ENCODE results near the gene RIPOR2.

The RIPOR2 gene

GRCh38 chr6:24848461-24848860 lies 87.3 kb downstream of the RIPOR2 start:
- no peak for DNase-seq (ENCODE audit: low read depth in 2 of 2)

GRCh38 chr6:24847402-24847801 lies 88.4 kb downstream of the RIPOR2 start:
- no peak for DNase-seq (ENCODE audit: low read depth in 2 of 2)

- DNase-seq (ENCODE audit: low read depth in 2 of 2), result no peak
These were observed 90.2 kb downstream of the RIPOR2 start for GRCh38 chr6:24845578-24845977.

GRCh38 chr6:24844903-24845302 lies 90.9 kb downstream of the RIPOR2 start:
- DNase-seq (ENCODE audit: low read depth in 2 of 2), result no peak

GRCh38 chr6:24844061-24844460 lies 91.7 kb downstream of the RIPOR2 start:
- DNase-seq (ENCODE audit: low read depth in 2 of 2), result no peak

- DNase-seq (ENCODE audit: low read depth in 2 of 2), result no peak
These were observed 95.6 kb downstream of the RIPOR2 start for GRCh38 chr6:24840187-24840586.

DNA sequence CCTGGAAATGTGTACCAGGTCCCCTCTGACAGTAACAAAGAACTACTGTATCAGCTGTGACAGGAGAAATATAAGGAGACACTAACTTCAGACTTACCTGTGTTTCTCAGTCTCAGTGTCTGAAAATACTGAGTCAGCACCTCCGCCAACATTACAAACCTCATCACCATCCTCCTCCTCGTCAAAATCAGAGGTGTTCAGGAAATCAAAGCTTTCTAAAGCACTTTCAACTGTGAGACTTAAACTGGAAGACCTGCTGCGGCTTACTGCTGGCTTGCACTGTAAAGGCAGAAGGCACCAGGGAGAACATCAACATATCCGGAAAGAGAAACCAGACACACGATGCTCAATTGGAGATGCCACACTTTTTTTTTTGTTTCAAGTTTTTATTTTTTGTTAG lies 96.8 kb downstream of the RIPOR2 start:
- DNase-seq (ENCODE audit: low read depth in 2 of 2), result no peak

GRCh38 chr6:24838081-24838480 lies 97.7 kb downstream of the RIPOR2 start:
- no peak for DNase-seq (ENCODE audit: low read depth in 2 of 2)

DNA sequence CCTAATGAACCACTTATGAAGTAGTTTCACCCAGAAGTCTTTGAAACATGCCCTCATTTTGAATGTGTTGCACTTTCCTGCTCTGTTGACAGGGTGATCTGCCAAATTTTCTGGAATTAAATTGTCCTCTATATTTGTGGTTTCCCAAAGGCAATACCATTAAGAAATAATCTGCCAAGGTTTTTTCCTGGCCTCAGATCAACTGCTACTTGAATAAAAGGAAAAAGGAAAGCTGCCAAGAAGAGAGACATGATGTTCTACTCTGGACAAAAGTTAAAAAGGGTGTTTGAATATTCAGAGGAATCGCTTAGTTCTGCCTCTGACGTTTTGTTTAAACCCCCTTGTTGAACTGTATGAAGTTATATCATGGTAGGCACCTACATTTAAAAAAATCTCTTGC lies 99.7 kb downstream of the RIPOR2 start:
- DNase-seq (ENCODE audit: low read depth in 2 of 2), result no peak

DNA sequence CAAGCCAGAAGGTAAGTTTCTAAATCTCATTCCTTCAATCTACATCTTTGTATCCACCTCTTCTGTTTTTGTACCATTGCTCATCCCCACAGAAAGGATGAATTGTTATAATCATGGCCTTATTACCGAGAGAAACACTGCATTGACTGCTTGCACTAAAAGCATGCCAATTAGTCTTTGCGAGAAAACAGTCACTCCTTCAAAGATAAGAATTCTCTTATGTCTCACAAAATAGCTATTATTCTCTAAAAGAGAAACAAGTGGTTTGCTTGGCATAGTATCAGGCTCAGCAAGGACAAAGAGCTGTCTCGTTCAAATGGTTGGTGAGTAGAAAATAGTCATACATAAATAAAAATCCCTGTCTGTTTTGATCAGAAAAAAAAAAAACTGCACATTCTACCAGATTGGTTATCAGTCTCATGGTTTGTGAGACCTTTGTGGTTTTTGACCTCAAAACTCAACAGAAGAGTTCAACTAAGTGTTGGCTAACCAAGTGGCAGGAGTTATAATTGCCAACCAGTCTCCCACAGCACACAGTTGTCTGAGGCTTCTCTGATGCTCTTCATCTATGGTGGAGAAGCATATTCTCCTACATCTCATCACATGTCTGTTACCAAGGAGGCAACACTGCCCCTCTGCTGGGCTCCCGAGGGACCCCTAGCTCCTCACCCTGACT lies 101.9 kb downstream of the RIPOR2 start:
- no peak for DNase-seq (ENCODE audit: low read depth in 2 of 2)

GRCh38 chr6:24832794-24833193 lies 103.0 kb downstream of the RIPOR2 start:
- no peak for DNase-seq (ENCODE audit: low read depth in 2 of 2)

DNA sequence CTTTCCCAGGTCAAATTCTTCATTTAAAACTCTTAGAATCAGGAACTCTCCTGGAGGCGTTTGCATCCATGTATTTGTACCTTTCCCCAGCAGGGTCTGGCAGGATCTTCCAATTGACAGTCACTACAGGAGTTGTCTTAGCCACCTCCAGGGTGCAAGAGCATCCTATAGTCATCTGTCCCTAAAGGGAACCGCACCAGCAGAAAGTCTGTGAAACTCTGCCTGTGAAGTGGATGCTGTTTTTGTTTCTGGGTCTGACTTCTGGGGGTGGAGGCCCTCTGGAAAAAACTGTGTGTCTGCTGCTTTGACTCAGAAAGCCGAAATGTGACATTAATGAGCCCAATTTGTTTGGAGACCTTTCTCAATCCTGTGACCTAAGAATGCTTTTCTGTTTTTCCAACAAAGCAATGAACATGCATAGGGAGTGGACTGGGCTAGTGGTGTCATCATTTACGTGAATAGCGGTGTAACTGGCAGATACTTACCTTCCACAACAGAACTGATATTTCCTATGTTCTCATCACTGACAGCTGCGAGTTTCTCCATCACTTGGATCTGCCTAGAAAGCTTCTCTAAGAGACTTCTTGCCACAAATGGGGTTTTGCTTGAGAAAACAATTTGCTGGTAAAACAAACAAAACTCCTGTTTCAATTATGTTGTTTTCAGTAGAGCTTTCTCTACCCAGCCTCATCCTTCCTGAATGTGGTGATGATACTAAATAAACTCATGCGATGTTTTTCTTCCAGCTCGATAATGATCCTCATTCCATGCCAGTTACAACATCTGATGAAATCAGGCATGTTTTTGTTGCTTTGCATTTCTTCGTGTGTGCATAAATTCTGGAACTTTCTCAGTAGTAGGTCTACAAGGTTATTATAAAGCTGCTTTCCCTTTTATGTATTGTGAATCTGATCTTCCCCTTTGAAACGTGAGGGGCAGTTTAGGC lies 103.7 kb downstream of the RIPOR2 start:
- DNase-seq (ENCODE audit: low read depth in 2 of 2), result no peak

- no peak for DNase-seq (ENCODE audit: low read depth in 2 of 2)
These were observed 106.1 kb downstream of the RIPOR2 start for GRCh38 chr6:24829657-24830056.

GRCh38 chr6:24827970-24828369 lies 107.8 kb downstream of the RIPOR2 start:
- no peak for DNase-seq (ENCODE audit: low read depth in 2 of 2)

- no peak for DNase-seq (ENCODE audit: low read depth in 2 of 2)
These were observed 108.6 kb downstream of the RIPOR2 start for GRCh38 chr6:24827162-24827561.

DNA sequence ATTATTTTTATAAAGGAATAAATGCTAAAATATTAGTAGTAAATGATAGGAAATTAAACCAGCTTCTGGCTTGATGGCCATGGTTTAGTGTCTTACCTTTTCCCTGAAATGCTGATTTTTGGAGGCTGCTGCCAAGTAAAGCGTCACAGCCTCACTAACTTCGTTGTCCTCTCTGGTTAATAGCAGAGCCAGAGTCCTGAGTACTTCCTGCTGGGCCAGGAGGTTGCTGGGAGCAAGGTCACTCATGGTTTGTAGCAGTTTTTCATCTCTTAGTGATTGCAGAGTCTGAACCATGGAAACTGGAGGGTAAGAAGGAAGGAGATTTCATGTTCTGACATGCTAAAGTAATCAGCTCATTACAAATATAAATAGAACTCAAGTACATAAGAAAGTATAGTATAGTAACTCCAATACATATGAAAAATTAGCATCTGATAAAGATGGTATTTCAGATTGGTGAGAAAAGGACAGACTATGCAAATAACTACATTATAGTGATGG lies 110.6 kb downstream of the RIPOR2 start:
- DNase-seq (ENCODE audit: low read depth in 2 of 2), result no peak

GRCh38 chr6:24824142-24824938 lies 111.4 kb downstream of the RIPOR2 start:
- no peak for DNase-seq (ENCODE audit: low read depth in 2 of 2)

- DNase-seq (ENCODE audit: low read depth in 2 of 2), result no peak
These were observed 112.6 kb downstream of the RIPOR2 start for GRCh38 chr6:24823185-24823584.

GRCh38 chr6:24822696-24823095 lies 113.1 kb downstream of the RIPOR2 start:
- no peak for DNase-seq (ENCODE audit: low read depth in 2 of 2)

- DNase-seq (ENCODE audit: low read depth in 2 of 2), result no peak
These were observed 113.8 kb downstream of the RIPOR2 start for GRCh38 chr6:24821860-24822444.

DNA sequence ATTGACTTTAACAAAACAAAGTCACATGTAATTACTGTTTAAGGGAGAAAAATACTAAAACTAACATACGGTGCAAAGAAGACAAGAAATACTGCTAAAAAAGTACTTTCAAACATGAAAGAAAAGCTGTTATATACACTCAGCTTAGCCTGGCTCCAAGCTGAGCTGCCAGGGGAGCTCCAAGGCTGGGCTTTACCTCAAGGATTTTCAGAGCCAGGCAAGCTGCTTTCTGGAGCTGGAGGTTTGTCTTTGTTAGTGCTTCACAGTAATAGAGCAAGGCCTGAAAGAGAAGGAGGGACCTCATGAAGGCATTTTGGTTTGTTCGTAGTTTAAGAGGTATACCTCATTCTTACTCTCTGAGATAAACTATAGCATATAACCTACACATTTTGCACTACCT lies 117.4 kb downstream of the RIPOR2 start:
- no peak for DNase-seq (ENCODE audit: low read depth in 2 of 2)

- DNase-seq (ENCODE audit: low read depth in 2 of 2), result no peak
These were observed 126.0 kb downstream of the RIPOR2 start for GRCh38 chr6:24809728-24810127.

All from stimulated activated CD8-positive, alpha-beta memory T cell treated with anti-CD3 and anti-CD28 coated beads, Interleukin-2, amount 100 ng/mL, for 1 hour (primary cell).